Colonic mucosa (tissue), 4 donors: ENCODE results near the gene TRABD2B. TPM values are rescaled to one million over a fixed set of nuclear protein-coding genes. Genes with fewer than 3 reads are reported as not detected.

ENCODE experiments used
- DNase-seq: peaks from one replicate; pipeline ENCODE4 v3.0.0-alpha.2; 2020
- H3K27ac ChIP-seq: fragments of 200-600 bp; one replicate; pipeline ENCODE4 v1.8.0; 2021
- H3K27me3 ChIP-seq: fragments of 200-600 bp; one replicate; pipeline ENCODE4 v1.8.0; 2021
- H3K36me3 ChIP-seq: fragments of 200-600 bp; one replicate; pipeline ENCODE4 v1.8.0; 2021
- H3K4me1 ChIP-seq: fragments of 200-600 bp; one replicate; pipeline ENCODE4 v1.8.0; 2021; ENCODE audit warnings: mild to moderate bottlenecking
- H3K4me3 ChIP-seq: fragments of 200-600 bp; one replicate; pipeline ENCODE4 v1.8.0; 2021
- H3K9ac ChIP-seq, 2 donors: one replicate each; pipeline ENCODE4 v1.7.0; 2013; ENCODE audit warnings: control low read depth in 2 of 2, low read depth in 2 of 2, low read length in 2 of 2
- H3K9me3 ChIP-seq: fragments of 200-600 bp; one replicate; pipeline ENCODE4 v1.8.0; 2021
- CTCF ChIP-seq: fragments of 200-600 bp; IDR thresholded peaks from one replicate; pipeline ENCODE4 v1.8.0; 2022; ENCODE audit warnings: antibody characterized with exemption, mild to moderate bottlenecking
- intact Hi-C: fragments of 100-400 bp; cut with DNase I; formaldehyde crosslinking; loops from one replicate; pipeline ENCODE4 v1.14.1; 2022
- total RNA-seq, 2 donors: library from RNA; stranded (reverse); fragmentation: NEBNext Ultra II Directional in 1 of 2; extraction: Animal tissue kit (Norgen Biotek cat#: 25700) in 1 of 2; gene quantifications; one replicate each; pipeline ENCODE4 v1.2.1, GENCODE V29; 2021
- donor health status: healthy.
- donor health status: DM: no; HTN: no; CAD: no.
- donor health status: DM: no; HTN: no; CAD: no.

TRABD2B gene
- total RNA-seq, 2 donors from 2014 or later, result 0.42 to 0.77 TPM

- H3K36me3 ChIP-seq, result no peaks in the 10 kb centered on the region
- TF ChIP-seq CTCF, result no peak
- no peak overlapping the region for H3K4me3 ChIP-seq
- H3K27me3 ChIP-seq, result no peaks in the 10 kb centered on the region
- intact Hi-C loops, result no loop called here
- H3K27ac ChIP-seq, result no peak overlapping the region
- peaks cover 2% of the 10 kb centered on the region for H3K4me1 ChIP-seq
- H3K9ac ChIP-seq, result no peak overlapping the region
- DNase-seq, result no peak
- H3K9me3 ChIP-seq, result no peaks in the 10 kb centered on the region
Measured at GRCh38 chr1:47947531-47947930, 49.7 kb downstream of the TRABD2B start.

- Histone ChIP-seq H3K4me3 (no peak overlapping the region), H3K9me3 (no peaks in the 10 kb centered on the region), H3K27ac (no peak overlapping the region), H3K36me3 (no peaks in the 10 kb centered on the region), H3K4me1 (peaks cover 5% of the 10 kb centered on the region), H3K9ac (no peak overlapping the region), H3K27me3 (no peaks in the 10 kb centered on the region)
- intact Hi-C loops, result no loop called here
- no peak for DNase-seq
- no peak for TF ChIP-seq CTCF
Measured at GRCh38 chr1:47944561-47944960, 52.6 kb downstream of the TRABD2B start.

- no peaks in the 10 kb centered on the region for H3K36me3 ChIP-seq
- intact Hi-C loops, result no loop called here
- no peak for TF ChIP-seq CTCF
- H3K9me3 ChIP-seq, result no peaks in the 10 kb centered on the region
- DNase-seq, result no peak
- H3K4me3 ChIP-seq, result no peak overlapping the region
- H3K27me3 ChIP-seq, result no peaks in the 10 kb centered on the region
- H3K4me1 ChIP-seq, result peaks cover 5% of the 10 kb centered on the region
- no peak overlapping the region for H3K9ac ChIP-seq
- H3K27ac ChIP-seq, result no peak overlapping the region
Measured at GRCh38 chr1:47942240-47942629, 55.0 kb downstream of the TRABD2B start.

DNA sequence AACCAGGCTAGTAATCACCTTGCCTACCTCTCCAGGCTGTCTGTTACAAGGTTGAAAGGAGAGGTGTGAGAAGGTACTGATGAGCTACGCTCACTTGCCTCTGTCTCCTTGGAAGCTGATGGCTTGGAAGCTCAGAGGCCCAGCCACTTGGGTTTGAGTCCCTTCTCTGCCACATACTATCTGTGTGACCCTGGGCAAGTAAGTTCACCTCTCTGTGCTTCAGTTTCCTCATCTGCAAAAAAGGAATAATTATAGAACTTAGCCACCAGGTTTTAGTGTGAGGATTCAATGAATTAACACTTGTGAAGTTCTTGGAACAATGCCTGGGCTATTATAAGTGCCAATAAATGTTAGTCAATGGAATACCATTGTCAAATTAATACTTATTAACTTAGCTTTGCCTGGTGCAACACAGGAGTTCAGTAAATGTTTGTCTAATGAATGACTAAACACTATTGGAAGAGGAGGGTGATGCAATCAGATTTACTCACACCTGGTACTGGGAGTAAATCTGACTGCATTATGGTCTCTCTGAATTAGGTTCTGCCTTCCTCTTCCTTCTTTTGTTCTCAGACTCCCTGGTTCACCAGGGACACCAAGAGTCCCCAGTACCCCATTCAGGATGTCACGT is 55.5 kb downstream of the TRABD2B start:
- TF ChIP-seq CTCF, result no peak
- no peak for DNase-seq
- intact Hi-C loops, result no loop called here
- peaks cover 5% of the 10 kb centered on the region for H3K4me1 ChIP-seq
- H3K36me3 ChIP-seq, result no peaks in the 10 kb centered on the region
- no peaks in the 10 kb centered on the region for H3K27me3 ChIP-seq
- H3K27ac ChIP-seq, result no peak overlapping the region
- no peak overlapping the region for H3K9ac ChIP-seq
- H3K9me3 ChIP-seq, result no peaks in the 10 kb centered on the region
- no peak overlapping the region for H3K4me3 ChIP-seq

- Histone ChIP-seq H3K4me3 (no peak overlapping the region), H3K36me3 (no peaks in the 10 kb centered on the region), H3K9me3 (no peaks in the 10 kb centered on the region), H3K27ac (no peak overlapping the region), H3K27me3 (no peaks in the 10 kb centered on the region), H3K4me1 (peaks cover 5% of the 10 kb centered on the region), H3K9ac (no peak overlapping the region)
- no peak for DNase-seq
- TF ChIP-seq CTCF, result no peak
- intact Hi-C loops, result no loop called here
Measured at GRCh38 chr1:47940779-47941178, 56.4 kb downstream of the TRABD2B start.
